Vagina (tissue), 2 donors: ENCODE measurements around the gene RUVBL1.

Experiments
- POLR2A ChIP-seq, 2 donors: fragments of 450-650 bp; IDR thresholded peaks; one replicate each; pipeline ENCODE4 v1.6.1; 2017; ENCODE audit warnings: antibody characterized with exemption in 2 of 2, mild to moderate bottlenecking in 2 of 2, moderate library complexity in 2 of 2
- POLR2AphosphoS5 ChIP-seq, 2 donors: sonication (generic); formaldehyde crosslinking; IDR thresholded peaks; one replicate each; pipeline ENCODE4 v1.9.0; 2017; ENCODE audit warnings: antibody characterized with exemption in 2 of 2, mild to moderate bottlenecking in 2 of 2, low read depth in 1 of 2; ENCODE audit not compliant: insufficient read depth in 1 of 2
- TF ChIP-seq, protein P1 (sequence below), 3 experiments: fragments of 450-650 bp in 2 of 3; fragments of 200-600 bp in 1 of 3; sonication (generic) in 1 of 3; IDR thresholded peaks; one replicate each; pipeline ENCODE4 v1.5.1; 2017 to 2019; ENCODE audit warnings: antibody characterized with exemption in 3 of 3, mild to moderate bottlenecking in 2 of 3, moderate library complexity in 2 of 3

DNA sequence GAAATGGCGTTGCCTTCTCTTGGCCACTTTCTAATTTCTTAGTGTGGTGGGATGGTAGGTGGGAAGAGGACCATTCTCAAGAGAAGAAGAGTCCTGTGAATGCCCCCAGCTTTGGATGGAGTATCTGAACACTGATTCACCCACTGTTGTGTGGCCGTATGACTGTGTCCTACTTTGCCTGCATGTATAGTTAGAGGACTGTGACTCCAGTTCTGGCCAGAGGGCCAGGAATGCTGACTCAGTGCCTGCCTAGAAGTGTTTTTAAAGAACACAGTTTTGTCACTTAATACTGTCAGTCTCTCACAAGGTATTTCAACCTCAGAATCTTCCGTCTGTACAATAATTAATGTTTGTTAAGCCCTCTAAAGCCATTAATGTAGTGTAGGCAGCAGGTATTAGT lies 69.2 kb downstream of the RUVBL1 start:
- TF ChIP-seq POLR2A (IDR thresholded peaks at IDR 0.05), result no peak
- TF ChIP-seq, protein P1, sequence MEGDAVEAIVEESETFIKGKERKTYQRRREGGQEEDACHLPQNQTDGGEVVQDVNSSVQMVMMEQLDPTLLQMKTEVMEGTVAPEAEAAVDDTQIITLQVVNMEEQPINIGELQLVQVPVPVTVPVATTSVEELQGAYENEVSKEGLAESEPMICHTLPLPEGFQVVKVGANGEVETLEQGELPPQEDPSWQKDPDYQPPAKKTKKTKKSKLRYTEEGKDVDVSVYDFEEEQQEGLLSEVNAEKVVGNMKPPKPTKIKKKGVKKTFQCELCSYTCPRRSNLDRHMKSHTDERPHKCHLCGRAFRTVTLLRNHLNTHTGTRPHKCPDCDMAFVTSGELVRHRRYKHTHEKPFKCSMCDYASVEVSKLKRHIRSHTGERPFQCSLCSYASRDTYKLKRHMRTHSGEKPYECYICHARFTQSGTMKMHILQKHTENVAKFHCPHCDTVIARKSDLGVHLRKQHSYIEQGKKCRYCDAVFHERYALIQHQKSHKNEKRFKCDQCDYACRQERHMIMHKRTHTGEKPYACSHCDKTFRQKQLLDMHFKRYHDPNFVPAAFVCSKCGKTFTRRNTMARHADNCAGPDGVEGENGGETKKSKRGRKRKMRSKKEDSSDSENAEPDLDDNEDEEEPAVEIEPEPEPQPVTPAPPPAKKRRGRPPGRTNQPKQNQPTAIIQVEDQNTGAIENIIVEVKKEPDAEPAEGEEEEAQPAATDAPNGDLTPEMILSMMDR (IDR thresholded peaks at IDR 0.05), result no peak
- TF ChIP-seq POLR2AphosphoS5 (IDR thresholded peaks at IDR 0.05; ENCODE audit: insufficient read depth in 1 of 2, low read depth in 1 of 2), result no peak
